SJCRH30 (cell line): ENCODE measurements around the gene MAPK8IP2. TPM values are rescaled to one million over a fixed set of nuclear protein-coding genes. Genes with fewer than 3 reads are reported as not detected.
"Not testable (repeated sequence)": the region's sequence is repeated elsewhere in the genome, so short reads cannot be mapped to it uniquely, and the experiment has no call there.

Source experiments
- DNase-seq, 2 experiments: peaks; one replicate each; pipeline ENCODE4 v3.0.0-alpha.2; 2015 to 2020
- H3K27ac ChIP-seq: fragments of 250-450 bp; sonication (Bioruptor Pico); 2 replicates; pipeline ENCODE4 v1.5.1; 2020; ENCODE audit warnings: mild to moderate bottlenecking, moderate library complexity
- H3K27me3 ChIP-seq: fragments of 250-450 bp; sonication (Bioruptor Pico); 2 replicates; pipeline ENCODE4 v1.5.1; 2020; ENCODE audit warnings: mild to moderate bottlenecking, moderate library complexity
- H3K36me3 ChIP-seq: fragments of 250-450 bp; sonication (Bioruptor Pico); 2 replicates; pipeline ENCODE4 v1.5.1; 2020; ENCODE audit warnings: mild to moderate bottlenecking, moderate library complexity
- H3K4me1 ChIP-seq: fragments of 250-450 bp; sonication (Bioruptor Pico); 2 replicates; pipeline ENCODE4 v1.5.1; 2020; ENCODE audit warnings: mild to moderate bottlenecking, moderate library complexity
- H3K4me3 ChIP-seq: fragments of 250-450 bp; sonication (Bioruptor Pico); 2 replicates; pipeline ENCODE4 v1.5.1; 2020; ENCODE audit warnings: mild to moderate bottlenecking, moderate library complexity
- H3K9me3 ChIP-seq: fragments of 250-450 bp; sonication (Bioruptor Pico); replicated peaks from 2 replicates; pipeline ENCODE4 v1.5.1; 2020; ENCODE audit warnings: mild to moderate bottlenecking, moderate library complexity
- total RNA-seq: library from RNA; depleted of rRNA; stranded (reverse); fragments of >200 nt; shearing (Covaris generic); gene quantifications from 2 replicates; pipeline ENCODE4 v1.2.3, GENCODE V29; 2014

MAPK8IP2 gene
- total RNA-seq, 1 experiment from 2014 or later: 0.99 TPM

DNA sequence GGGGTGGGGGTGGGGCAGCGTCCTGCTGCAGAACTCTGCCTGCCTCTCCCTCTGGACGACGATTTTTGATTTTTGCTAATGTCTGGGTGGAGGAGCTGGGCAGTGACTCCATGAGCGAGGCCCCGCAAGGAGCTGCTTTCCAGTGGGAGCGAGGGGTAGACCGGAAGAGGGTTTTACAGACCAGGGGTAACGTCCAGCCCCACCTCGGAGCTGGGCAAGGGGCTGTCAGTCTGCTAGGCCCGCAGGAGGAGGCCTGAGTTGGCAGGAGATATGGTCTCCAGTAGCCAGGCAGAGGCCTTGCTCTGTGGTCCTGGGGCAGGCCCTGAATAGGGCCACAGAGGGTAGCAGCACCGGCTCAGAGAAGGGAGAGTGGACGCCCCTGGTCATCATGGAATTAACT, 9.0 kb downstream of the MAPK8IP2 start:
- no peaks in the 10 kb centered on the region for H3K9me3 ChIP-seq
- H3K36me3 ChIP-seq: no peaks in the 10 kb centered on the region
- H3K27ac ChIP-seq: no peak overlapping the region
- DNase-seq: no peak
- H3K4me1 ChIP-seq: no peaks in the 10 kb centered on the region
- no peak overlapping the region for H3K4me3 ChIP-seq
- peaks cover 25% of the 10 kb centered on the region for H3K27me3 ChIP-seq

DNA sequence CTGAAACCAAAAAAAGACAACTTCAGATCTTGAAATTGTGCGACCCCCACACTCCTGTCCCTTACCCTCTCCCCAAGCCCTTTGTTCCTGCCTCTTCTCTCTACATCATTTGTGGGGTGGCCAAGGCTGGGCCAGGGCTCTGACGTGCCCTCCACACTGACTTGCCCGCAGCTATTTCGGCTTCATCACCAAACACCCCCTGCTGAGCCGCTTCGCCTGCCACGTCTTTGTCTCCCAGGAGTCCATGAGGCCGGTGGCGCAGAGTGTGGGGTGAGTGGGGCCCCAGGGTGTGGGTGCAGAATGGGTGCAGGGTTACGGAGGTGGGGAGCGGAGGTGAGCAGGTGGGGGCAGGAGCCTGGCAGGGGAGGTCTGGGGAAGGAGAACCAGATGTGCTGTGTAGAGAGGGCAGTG, 9.5 kb downstream of the MAPK8IP2 start:
- H3K27me3 ChIP-seq: peaks cover 25% of the 10 kb centered on the region
- no peaks in the 10 kb centered on the region for H3K36me3 ChIP-seq
- no peaks in the 10 kb centered on the region for H3K9me3 ChIP-seq
- no peak overlapping the region for H3K4me3 ChIP-seq
- no peak overlapping the region for H3K27ac ChIP-seq
- H3K4me1 ChIP-seq: no peaks in the 10 kb centered on the region
- DNase-seq: no peak

DNA sequence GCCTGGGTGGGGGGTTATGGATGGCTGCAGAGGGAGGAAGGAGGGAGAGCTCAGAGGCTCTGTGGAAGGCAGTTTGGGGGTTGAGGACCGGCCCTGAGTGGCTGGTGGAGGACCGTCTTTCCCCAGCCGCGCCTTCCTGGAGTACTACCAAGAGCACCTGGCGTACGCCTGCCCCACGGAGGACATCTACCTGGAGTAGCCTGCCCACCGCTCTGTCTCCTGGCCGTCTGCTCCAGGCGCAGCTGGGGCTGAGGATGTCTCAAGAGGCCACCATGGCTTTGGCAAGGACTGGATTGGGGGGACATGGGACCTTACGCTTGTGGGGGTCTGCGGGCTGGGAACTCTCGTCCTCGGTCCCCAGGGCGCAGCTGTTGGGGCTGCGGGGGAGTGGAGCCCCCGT, 10.0 kb downstream of the MAPK8IP2 start:
- H3K4me1 ChIP-seq: no peaks in the 10 kb centered on the region
- no peak for DNase-seq
- H3K4me3 ChIP-seq: no peak overlapping the region
- no peaks in the 10 kb centered on the region for H3K9me3 ChIP-seq
- H3K36me3 ChIP-seq: no peaks in the 10 kb centered on the region
- peaks cover 23% of the 10 kb centered on the region for H3K27me3 ChIP-seq
- no peak overlapping the region for H3K27ac ChIP-seq

DNA sequence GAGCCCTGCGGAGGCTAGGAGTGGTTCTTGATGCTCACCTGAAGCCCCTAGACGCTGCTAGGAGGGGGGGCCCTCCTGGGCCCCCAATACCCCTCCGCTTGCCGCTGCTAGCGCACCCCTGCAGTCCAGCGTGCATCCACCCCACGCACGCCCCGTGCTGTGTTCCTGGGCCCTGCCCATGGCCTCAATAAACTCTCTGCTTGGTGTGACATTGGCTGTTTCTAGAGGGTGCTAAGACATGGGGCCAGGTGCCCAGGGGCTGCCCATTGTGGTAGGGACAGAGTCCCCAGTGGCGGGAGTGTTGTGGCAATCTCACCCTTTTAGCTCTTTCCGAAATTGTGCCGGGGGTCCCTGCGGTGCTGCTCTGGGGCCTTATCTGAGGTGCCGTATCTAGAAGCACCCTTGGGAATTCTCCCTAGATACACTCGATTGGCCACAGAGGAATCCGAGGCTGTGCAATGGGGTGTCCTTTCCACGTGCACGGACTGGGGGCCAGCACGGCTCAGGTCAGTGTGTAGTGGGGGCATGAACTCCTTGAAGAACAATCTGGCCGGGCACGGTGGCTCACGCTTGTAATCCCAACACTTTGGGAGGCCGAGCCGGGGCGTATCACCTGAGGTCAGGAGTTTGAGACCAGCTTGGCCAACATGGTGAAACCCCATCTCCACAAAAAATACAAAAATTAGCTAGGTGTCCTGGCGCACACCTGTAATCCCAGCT, 10.9 kb downstream of the MAPK8IP2 start:
- no peak overlapping the region for H3K4me3 ChIP-seq
- H3K4me1 ChIP-seq: no peaks in the 10 kb centered on the region
- peaks cover 21% of the 10 kb centered on the region for H3K27me3 ChIP-seq
- H3K9me3 ChIP-seq: no peaks in the 10 kb centered on the region
- no peak for DNase-seq
- no peak overlapping the region for H3K27ac ChIP-seq
- H3K36me3 ChIP-seq: no peaks in the 10 kb centered on the region

DNA sequence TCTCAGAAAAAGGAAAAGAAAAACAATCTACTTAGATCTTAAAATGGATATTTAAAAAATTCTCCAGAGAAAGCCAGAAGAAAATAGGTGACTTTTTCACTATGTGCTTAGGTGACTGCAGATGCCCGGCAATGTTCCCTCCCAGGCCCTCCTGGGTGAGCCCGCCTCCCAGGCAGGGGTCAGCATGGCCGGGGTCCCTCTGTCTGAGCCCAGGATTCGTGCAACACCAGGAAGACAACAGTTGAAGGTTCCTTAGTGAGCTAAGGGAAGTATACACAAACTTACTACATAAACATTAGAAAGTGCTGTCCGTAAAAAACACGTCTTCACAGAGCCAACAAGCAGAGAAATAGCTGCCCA, 11.6 kb downstream of the MAPK8IP2 start:
- Histone ChIP-seq H3K27ac (no peak overlapping the region), H3K4me1 (no peaks in the 10 kb centered on the region), H3K9me3 (no peaks in the 10 kb centered on the region), H3K4me3 (no peak overlapping the region), H3K36me3 (no peaks in the 10 kb centered on the region), H3K27me3 (peaks cover 18% of the 10 kb centered on the region)
- DNase-seq: no peak

DNA sequence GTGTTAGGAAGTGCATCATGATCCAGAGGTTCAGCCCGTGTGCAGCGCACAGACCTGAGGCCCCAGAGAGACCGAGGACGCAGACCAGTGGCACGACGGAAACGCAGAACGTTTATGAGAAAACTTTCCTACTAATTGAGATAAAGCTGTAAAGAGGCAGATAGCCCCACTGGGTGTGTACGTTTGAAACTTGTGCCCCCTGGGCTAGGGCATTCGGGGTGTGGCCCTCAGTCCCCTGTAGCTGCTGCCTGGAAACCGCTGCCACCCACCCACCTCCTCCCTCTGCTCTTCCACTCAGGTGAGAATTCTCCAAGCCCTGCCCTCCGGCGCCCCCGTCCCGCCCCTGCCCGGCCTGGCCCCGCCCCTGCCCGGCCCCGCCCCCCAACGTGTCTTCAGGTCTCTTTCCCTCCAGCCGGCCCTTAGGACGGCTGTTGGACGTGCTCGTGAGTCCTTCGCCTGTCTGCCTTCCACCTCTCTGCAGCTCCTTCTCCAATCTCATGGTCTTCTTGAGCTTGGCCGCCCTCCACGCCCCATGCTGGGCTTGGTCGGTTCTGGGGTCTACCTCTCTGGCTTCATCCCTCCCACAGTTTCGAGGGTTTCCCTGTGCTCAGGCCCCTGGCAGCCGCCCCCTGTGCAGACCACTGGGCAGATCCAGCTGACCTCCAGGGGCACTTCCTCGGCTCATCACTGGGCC, 12.1 kb downstream of the MAPK8IP2 start:
- Histone ChIP-seq H3K36me3 (no peaks in the 10 kb centered on the region), H3K27ac (no peak overlapping the region), H3K4me1 (no peaks in the 10 kb centered on the region), H3K27me3 (peaks cover 13% of the 10 kb centered on the region), H3K4me3 (no peak overlapping the region), H3K9me3 (no peaks in the 10 kb centered on the region)
- DNase-seq: no peak

DNA sequence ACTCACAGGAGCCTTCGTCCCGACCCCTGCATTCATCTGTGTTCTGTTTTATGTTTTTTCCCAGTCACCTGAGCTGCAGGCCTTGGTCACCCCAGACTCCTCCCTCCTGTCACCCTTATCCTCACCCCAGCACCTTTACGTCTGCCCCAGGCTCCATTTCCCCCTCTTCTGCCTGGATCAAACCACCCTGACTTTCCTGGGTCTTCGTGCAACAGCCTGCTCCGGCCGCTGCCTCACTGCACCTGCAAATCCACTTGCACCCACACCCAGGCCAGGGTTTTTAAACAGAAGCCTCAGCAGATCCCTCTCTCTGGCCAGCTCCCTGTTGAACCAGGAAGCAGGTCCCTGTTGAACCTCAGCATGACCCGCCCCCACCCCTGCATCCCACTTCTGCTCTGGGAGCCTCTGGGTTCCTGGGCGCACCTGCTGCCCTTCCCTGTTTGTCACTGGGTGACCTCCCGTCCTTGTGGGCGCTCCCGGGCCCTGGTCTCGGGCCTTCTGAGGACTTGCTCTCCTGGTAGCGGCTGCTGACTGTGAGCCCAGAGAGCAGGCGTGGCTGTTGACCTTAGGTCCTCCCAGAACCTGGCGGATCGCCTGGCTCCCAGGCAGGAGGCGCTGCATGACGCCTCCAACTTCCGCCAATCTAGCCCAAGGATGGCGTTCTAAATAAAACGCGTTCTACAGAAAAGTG, 12.8 kb downstream of the MAPK8IP2 start:
- no peaks in the 10 kb centered on the region for H3K9me3 ChIP-seq
- no peaks in the 10 kb centered on the region for H3K36me3 ChIP-seq
- peaks cover 13% of the 10 kb centered on the region for H3K27me3 ChIP-seq
- no peak overlapping the region for H3K27ac ChIP-seq
- DNase-seq: no peak
- H3K4me3 ChIP-seq: no peak overlapping the region
- no peaks in the 10 kb centered on the region for H3K4me1 ChIP-seq

DNA sequence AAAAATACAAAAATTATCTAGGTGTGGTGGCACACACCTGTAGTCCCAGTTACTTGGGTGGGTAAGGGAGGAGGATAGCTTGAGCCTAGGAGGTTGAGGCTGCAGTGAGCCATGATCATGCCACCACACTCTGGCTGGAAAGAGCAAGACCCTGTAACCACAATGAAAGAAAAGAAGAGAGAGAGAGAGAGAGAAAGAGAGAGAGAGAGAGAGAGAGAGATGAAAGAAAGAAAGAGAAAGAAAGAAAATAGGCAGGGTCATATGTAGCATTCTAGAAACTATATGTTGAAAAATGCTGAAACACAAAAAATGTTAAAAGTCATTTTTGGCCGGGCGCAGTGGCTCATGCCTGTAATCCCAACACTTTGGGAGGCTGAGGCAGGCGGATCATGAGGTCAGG, 13.7 kb downstream of the MAPK8IP2 start:
- not testable (repeated sequence) for H3K36me3 ChIP-seq, H3K27ac ChIP-seq, H3K4me3 ChIP-seq, H3K9me3 ChIP-seq, H3K4me1 ChIP-seq, DNase-seq
- H3K27me3 ChIP-seq: peaks cover 13% of the 10 kb centered on the region

DNA sequence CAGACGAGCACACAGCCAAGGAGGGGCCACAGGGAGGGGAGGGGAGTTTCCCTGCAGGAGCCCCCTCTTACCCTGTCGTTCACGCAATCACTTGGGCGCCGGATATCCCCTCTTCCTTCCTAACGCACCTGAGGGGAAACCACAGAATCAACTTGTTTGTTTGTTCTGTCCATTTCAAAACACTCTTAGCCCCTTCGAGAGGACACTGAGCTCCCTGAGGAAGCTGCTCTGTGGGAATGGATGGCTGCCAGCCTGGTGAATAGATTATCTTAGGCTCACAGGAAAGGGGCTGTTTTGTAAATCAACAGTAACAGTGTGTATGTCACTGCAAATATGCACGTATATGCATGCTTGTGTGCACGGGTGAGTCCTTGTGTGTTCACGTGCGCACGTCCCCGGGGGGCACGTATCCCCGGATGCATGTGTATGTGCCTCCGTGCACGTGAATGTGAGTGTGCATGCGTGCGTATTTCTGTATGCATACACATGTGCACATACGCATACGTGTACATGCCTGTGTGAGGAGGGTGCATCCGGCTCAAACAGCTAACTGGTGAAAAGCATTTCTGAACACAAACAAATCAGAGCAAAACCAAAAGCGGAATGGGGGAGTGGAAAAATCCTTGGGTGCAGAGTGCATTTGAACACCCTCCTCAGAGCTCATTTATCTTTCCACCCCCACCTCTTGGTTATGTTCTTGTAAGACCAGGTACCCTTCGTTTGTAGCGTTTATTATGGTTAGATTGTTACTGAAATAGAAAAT, 20.2 kb downstream of the MAPK8IP2 start:
- Histone ChIP-seq H3K36me3 (no peaks in the 10 kb centered on the region), H3K27ac (no peak overlapping the region), H3K4me1 (peaks cover 4% of the 10 kb centered on the region; the same call in 1 of the 2 replicates), H3K4me3 (peak overlapping the region; percentile 20), H3K9me3 (no peaks in the 10 kb centered on the region), H3K27me3 (no peaks in the 10 kb centered on the region)
- peak in 1 of 2 experiments; percentile 87 for DNase-seq

DNA sequence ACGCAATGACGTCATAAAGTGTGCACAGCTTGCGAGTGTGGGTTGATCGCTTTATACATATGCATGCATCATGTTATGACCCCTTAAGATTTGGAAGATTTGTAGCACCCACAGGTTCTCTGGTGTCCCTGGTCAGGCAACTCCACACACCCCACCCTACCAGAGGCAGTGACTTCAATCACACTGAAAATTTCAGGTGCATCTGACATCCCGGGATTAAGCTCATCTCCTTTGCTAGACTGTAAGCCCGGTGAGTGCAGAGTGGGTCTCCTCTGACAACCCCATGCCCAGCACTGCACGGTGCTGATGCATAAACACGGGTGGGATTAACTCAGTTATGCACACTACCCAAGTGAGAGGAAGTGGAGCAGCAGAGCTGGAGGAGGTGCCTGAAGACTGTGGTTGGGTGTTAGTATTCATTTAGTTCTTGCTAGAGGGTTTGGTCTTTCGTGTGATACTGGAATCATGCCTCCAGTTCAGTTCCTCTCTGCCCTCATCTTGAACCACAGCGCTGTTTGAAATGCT, 20.8 kb downstream of the MAPK8IP2 start:
- Histone ChIP-seq H3K36me3 (no peaks in the 10 kb centered on the region), H3K27ac (no peak overlapping the region), H3K9me3 (no peaks in the 10 kb centered on the region), H3K4me1 (peaks cover 4% of the 10 kb centered on the region; the same call in 1 of the 2 replicates), H3K4me3 (peak overlapping the region; percentile 18; the same call in 1 of the 2 replicates), H3K27me3 (no peaks in the 10 kb centered on the region)
- peak in 1 of 2 experiments; percentile 52 for DNase-seq

DNA sequence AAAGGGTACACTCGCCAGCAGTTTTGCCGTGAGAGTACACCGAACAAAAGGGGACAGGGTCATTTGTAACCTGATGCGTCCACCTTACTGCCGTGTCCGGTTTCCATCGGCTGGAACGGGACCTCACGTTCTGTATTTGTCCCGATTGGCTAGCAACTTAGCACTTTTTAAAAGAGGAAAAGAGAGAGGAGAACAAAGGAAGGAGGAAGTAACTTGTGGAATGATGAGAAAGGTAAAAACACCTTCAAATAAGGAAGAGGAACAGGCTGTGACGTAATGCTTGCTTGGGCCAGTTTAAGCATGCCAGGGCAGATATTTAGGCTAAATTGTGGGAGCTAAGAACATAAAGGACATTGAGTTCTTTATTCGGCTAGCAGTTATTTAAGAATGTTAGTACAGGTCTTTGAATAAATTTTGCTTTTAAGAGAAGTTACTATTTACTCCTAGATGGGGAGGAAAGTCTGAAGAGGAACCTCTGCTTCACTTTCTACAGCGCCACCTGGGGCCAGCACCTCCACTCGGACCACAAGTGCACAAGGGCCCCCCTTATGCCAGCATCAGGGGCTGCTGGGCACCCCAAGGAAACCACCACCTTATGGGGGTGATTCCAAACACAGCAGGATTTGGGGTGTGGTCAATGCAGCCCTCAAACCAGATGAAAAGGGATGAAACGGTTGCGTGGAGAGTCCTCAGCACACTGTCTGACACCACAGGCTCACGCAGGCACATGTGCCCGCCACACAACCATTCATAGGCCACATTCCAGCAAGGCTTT, 21.5 kb downstream of the MAPK8IP2 start:
- H3K36me3 ChIP-seq: no peaks in the 10 kb centered on the region
- H3K9me3 ChIP-seq: no peaks in the 10 kb centered on the region
- no peak overlapping the region for H3K27ac ChIP-seq
- H3K4me3 ChIP-seq: peak overlapping the region; percentile 18
- H3K27me3 ChIP-seq: no peaks in the 10 kb centered on the region
- DNase-seq: no peak
- H3K4me1 ChIP-seq: peaks cover 4% of the 10 kb centered on the region; the same call in 1 of the 2 replicates

DNA sequence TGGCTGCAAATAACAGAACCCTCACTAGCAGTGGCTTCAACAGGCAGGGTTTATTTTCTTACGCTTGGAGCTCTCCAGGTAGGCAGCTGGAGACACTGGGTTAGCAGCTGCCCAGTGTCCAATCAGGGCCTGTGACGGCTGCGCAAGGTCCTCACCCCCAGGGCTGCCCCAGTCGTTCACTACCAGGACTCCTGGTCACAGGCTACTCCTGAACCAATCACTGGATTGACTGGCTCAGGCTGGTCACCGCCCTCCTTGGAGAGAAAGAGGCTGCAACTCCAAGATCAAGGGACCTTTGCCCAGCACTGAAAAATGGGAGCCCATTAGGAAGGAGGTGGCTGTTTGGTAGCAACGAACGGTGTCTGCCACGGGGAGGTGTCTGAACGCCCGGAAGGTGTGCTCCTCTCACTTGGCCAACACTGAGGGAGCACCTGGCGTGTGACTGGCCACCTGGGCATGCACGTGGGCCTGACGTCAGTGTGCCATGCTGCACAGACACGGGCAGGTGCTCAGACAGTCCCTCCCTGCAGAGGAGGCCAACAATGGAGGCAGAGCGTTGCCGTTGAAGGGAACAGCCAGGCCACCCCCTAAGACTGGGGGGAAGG, 22.2 kb downstream of the MAPK8IP2 start:
- Histone ChIP-seq H3K4me3 (no peak overlapping the region), H3K27ac (no peak overlapping the region), H3K36me3 (no peaks in the 10 kb centered on the region), H3K4me1 (peaks cover 4% of the 10 kb centered on the region; the same call in 1 of the 2 replicates), H3K27me3 (no peaks in the 10 kb centered on the region), H3K9me3 (no peaks in the 10 kb centered on the region)
- DNase-seq: no peak

DNA sequence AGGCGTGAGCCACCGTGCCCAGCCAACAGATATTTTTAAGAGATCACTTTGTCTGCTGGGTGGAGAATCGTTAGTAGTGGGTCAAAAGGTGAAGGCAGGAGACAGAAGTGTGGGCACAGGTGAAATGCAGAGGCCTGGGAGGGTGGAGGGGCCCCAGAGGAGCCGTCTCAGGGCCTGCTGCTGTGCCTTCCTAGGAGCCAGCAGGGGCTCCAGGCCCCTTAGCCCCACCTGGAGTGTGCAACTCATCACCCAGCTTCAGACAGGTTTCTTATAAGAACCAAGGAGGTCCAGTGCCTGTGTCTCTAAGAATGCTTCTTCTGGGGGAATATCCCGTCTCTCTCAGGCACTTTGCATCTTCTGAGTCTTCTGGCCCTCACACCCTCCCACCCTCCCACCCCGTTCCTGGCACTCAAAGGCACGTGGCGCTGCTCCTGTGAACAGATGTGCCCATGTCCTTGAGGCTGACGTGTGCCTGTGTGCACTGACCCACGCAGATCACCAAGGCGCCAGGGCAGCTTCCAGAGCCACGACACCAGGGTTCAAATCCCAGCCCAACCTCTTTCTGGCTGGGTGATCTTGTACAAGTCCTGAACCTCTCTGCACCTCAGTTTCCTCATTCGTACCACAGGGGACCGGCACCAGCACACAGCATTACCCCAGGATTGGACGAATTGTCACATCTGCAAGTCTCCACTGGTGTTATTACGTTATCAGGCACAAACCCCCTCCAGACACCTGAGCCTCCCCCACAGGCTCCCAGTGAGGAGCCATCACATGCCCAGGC, 23.9 kb downstream of the MAPK8IP2 start:
- Histone ChIP-seq H3K4me1 (peaks cover 4% of the 10 kb centered on the region; the same call in 1 of the 2 replicates), H3K27ac (no peak overlapping the region), H3K27me3 (no peaks in the 10 kb centered on the region), H3K9me3 (no peaks in the 10 kb centered on the region), H3K4me3 (no peak overlapping the region), H3K36me3 (no peaks in the 10 kb centered on the region)
- DNase-seq: no peak
